ENCODE results near the gene RNF214. TPM values are rescaled to one million over a fixed set of nuclear protein-coding genes. Genes with fewer than 3 reads are reported as not detected.
"Not testable (repeated sequence)": the region's sequence is repeated elsewhere in the genome, so short reads cannot be mapped to it uniquely, and the experiment has no call there.

The RNF214 gene
- total RNA-seq, 2 donors from 2014 or later: 46.4 to 51.1 TPM

- Histone ChIP-seq H3K4me1 (ENCODE audit: control insufficient read depth, insufficient read depth, low read length) (peaks cover 3% of the 10 kb centered on the region), H3K4me3 (ENCODE audit: low read length) (no peak overlapping the region), H3K27me3 (ENCODE audit: control insufficient read depth, insufficient read depth, low read length, poor library complexity, severe bottlenecking) (no peaks in the 10 kb centered on the region), H3K36me3 (ENCODE audit: control insufficient read depth, insufficient read depth, low read length) (peaks cover 44% of the 10 kb centered on the region), H3K9me3 (ENCODE audit: control insufficient read depth, low read length) (no peaks in the 10 kb centered on the region), H3K9ac (ENCODE audit: extremely low read depth, low read length, poor library complexity, severe bottlenecking) (no peak overlapping the region), H3K27ac (ENCODE audit: low read depth, low read length) (no peak overlapping the region)
- 95 to 100% methylated on average over 4 to 10 of the region's 11 CpGs for WGBS, 2 experiments (ENCODE audit: insufficient coverage in 1 of 2, insufficient read length in 1 of 2)
- TF ChIP-seq, protein P1, sequence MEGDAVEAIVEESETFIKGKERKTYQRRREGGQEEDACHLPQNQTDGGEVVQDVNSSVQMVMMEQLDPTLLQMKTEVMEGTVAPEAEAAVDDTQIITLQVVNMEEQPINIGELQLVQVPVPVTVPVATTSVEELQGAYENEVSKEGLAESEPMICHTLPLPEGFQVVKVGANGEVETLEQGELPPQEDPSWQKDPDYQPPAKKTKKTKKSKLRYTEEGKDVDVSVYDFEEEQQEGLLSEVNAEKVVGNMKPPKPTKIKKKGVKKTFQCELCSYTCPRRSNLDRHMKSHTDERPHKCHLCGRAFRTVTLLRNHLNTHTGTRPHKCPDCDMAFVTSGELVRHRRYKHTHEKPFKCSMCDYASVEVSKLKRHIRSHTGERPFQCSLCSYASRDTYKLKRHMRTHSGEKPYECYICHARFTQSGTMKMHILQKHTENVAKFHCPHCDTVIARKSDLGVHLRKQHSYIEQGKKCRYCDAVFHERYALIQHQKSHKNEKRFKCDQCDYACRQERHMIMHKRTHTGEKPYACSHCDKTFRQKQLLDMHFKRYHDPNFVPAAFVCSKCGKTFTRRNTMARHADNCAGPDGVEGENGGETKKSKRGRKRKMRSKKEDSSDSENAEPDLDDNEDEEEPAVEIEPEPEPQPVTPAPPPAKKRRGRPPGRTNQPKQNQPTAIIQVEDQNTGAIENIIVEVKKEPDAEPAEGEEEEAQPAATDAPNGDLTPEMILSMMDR (conservative IDR thresholded peaks at IDR 0.05): no peak
- DNase-seq: peak; percentile 58
- Mint-ChIP-seq H3K36me3 (ENCODE audit: low read depth) (peaks cover 35% of the 10 kb centered on the region), H3K27me3 (ENCODE audit: insufficient read depth) (no peaks in the 10 kb centered on the region), H3K4me1 (peaks cover 24% of the 10 kb centered on the region), H3K27ac (peak overlapping the region; percentile 61), H3K4me3 (no peak overlapping the region), H3K9me3 (no peaks in the 10 kb centered on the region)
These were observed 27.2 kb upstream of the RNF214 start for GRCh38 chr11:117205211-117205818.

- whole genome bisulfite sequencing, 2 experiments (ENCODE audit: insufficient coverage in 1 of 2, insufficient read length in 1 of 2): 92% methylated on average over 2 to 7 of the region's 8 CpGs
- peaks cover 44% of the 10 kb centered on the region for H3K36me3 ChIP-seq (ENCODE audit: control insufficient read depth, insufficient read depth, low read length)
- not testable (repeated sequence) for H3K27ac Mint-ChIP-seq; DNase-seq; H3K27me3 ChIP-seq (ENCODE audit: control insufficient read depth, insufficient read depth, low read length, poor library complexity, severe bottlenecking); H3K9ac ChIP-seq (ENCODE audit: extremely low read depth, low read length, poor library complexity, severe bottlenecking); H3K27me3 Mint-ChIP-seq (ENCODE audit: insufficient read depth); H3K4me1 ChIP-seq (ENCODE audit: control insufficient read depth, insufficient read depth, low read length); H3K4me3 Mint-ChIP-seq; H3K27ac ChIP-seq (ENCODE audit: low read depth, low read length); H3K4me3 ChIP-seq (ENCODE audit: low read length); H3K9me3 ChIP-seq (ENCODE audit: control insufficient read depth, low read length); H3K9me3 Mint-ChIP-seq
- H3K36me3 Mint-ChIP-seq (ENCODE audit: low read depth): peaks cover 40% of the 10 kb centered on the region
- H3K4me1 Mint-ChIP-seq: peaks cover 16% of the 10 kb centered on the region
These were observed 26.4 kb upstream of the RNF214 start for GRCh38 chr11:117206111-117206510.

GRCh38 chr11:117206859-117207258, 25.6 kb upstream of the RNF214 start:
- H3K36me3 Mint-ChIP-seq (ENCODE audit: low read depth): peaks cover 45% of the 10 kb centered on the region

DNA sequence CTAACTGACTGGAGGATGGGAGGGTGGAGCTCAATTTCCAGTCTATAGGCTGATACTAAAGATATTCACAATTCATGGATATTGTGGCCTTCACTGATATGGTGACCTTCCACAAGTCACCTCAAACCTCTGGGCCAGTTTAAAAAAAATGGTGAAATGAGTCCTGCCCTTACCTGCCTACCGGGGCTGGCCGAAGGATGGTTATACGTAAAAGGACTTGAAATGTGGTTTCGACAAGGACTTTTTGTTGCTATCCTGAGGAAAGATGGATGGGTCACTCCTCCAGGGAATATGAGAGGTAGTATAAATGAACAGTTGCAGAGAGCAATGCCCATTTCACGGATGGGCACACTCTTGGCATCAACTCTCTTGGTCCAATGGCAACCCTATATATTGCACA, 25.0 kb upstream of the RNF214 start:
- not testable (repeated sequence) for H3K9me3 ChIP-seq (ENCODE audit: control insufficient read depth, low read length); H3K4me1 ChIP-seq (ENCODE audit: control insufficient read depth, insufficient read depth, low read length); H3K4me3 ChIP-seq (ENCODE audit: low read length); H3K9ac ChIP-seq (ENCODE audit: extremely low read depth, low read length, poor library complexity, severe bottlenecking); H3K9me3 Mint-ChIP-seq; DNase-seq; H3K27ac ChIP-seq (ENCODE audit: low read depth, low read length); H3K4me3 Mint-ChIP-seq; H3K27me3 ChIP-seq (ENCODE audit: control insufficient read depth, insufficient read depth, low read length, poor library complexity, severe bottlenecking); H3K27me3 Mint-ChIP-seq (ENCODE audit: insufficient read depth); H3K27ac Mint-ChIP-seq
- peaks cover 14% of the 10 kb centered on the region for H3K4me1 Mint-ChIP-seq
- H3K36me3 Mint-ChIP-seq (ENCODE audit: low read depth): peaks cover 45% of the 10 kb centered on the region
- H3K36me3 ChIP-seq (ENCODE audit: control insufficient read depth, insufficient read depth, low read length): peaks cover 33% of the 10 kb centered on the region
- 89 to 90% methylated on average over 4 to 5 of the region's 5 CpGs for WGBS, 2 experiments (ENCODE audit: insufficient coverage in 1 of 2, insufficient read length in 1 of 2)

More at GRCh38 chr11:117206859-117207258, 25.6 kb upstream of the RNF214 start:
- H3K27ac Mint-ChIP-seq; H3K4me1 ChIP-seq (ENCODE audit: control insufficient read depth, insufficient read depth, low read length); H3K9me3 Mint-ChIP-seq; H3K27me3 Mint-ChIP-seq (ENCODE audit: insufficient read depth); H3K4me3 Mint-ChIP-seq; H3K27ac ChIP-seq (ENCODE audit: low read depth, low read length); H3K9me3 ChIP-seq (ENCODE audit: control insufficient read depth, low read length); H3K27me3 ChIP-seq (ENCODE audit: control insufficient read depth, insufficient read depth, low read length, poor library complexity, severe bottlenecking); H3K9ac ChIP-seq (ENCODE audit: extremely low read depth, low read length, poor library complexity, severe bottlenecking); H3K4me3 ChIP-seq (ENCODE audit: low read length): not testable (repeated sequence)
- WGBS, 2 experiments (ENCODE audit: insufficient coverage in 1 of 2, insufficient read length in 1 of 2): 96% methylated on average over 5 of the region's 11 CpGs; no CpG with 5 or more reads in 1 of the 2 experiments
- peaks cover 37% of the 10 kb centered on the region for H3K36me3 ChIP-seq (ENCODE audit: control insufficient read depth, insufficient read depth, low read length)
- TF ChIP-seq, protein P1 (conservative IDR thresholded peaks at IDR 0.05): peak; percentile 34
- H3K4me1 Mint-ChIP-seq: peaks cover 14% of the 10 kb centered on the region
- peak; percentile 78 for DNase-seq
